HG03196 (cell line): ENCODE measurements around the gene CFAP97D2.
A peak's percentile ranks its signal among the peaks of the same experiment; 100 is the strongest.
"Not testable (repeated sequence)": the region's sequence is repeated elsewhere in the genome, so short reads cannot be mapped to it uniquely, and the experiment has no call there.

Experiments
- ATAC-seq: cut with Tn5 transposase; IDR thresholded peaks from one replicate; pipeline ENCODE4 v1.9.1; 2021; ENCODE audit not compliant: unreplicated experiment

The CFAP97D2 gene

GRCh38 chr13:114198556-114198955 lies 19.5 kb downstream of the CFAP97D2 start:
- ATAC-seq, result no peak

DNA sequence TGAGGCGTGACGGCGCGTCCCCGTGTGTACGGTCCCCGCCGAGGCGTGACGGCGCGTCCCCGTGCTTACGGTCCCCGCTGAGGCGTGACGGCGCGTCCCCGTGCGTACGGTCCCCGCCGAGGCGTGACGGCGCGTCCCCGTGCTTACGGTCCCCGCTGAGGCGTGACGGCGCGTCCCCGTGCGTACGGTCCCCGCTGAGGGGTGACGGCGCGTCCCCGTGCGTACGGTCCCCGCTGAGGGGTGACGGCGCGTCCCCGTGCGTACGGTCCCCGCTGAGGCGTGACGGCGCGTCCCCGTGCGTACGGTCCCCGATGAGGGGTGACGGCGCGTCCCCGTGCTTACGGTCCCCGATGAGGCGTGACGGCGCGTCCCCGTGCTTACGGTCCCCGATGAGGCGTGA lies 20.5 kb downstream of the CFAP97D2 start:
- ATAC-seq, result not testable (repeated sequence)

GRCh38 chr13:114199954-114200353 lies 20.9 kb downstream of the CFAP97D2 start:
- ATAC-seq, result no peak

- ATAC-seq, result no peak
Observed at GRCh38 chr13:114200399-114200911, 21.4 kb downstream of the CFAP97D2 start.

DNA sequence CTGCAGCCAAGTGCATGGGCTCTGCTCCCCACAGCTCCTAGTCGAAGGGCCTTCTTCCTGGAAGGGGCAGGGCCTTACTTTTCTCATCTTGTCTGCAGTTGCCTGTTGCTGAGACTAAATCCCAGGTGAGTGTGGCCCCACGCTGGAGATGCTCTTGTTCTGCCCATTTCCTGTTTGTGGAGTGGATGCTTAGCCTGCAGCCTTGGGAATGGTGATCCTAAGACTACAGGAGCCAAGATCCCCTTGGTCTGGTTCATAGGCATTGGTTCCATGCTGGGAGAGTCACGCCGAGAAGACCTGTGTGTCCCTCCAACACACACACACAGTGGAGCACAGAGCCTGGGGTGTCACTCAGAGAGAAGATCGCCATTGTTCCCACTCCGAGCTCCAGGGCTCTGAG lies 23.5 kb downstream of the CFAP97D2 start:
- no peak for ATAC-seq

- no peak for ATAC-seq
Observed at GRCh38 chr13:114203536-114203935, 24.5 kb downstream of the CFAP97D2 start.

DNA sequence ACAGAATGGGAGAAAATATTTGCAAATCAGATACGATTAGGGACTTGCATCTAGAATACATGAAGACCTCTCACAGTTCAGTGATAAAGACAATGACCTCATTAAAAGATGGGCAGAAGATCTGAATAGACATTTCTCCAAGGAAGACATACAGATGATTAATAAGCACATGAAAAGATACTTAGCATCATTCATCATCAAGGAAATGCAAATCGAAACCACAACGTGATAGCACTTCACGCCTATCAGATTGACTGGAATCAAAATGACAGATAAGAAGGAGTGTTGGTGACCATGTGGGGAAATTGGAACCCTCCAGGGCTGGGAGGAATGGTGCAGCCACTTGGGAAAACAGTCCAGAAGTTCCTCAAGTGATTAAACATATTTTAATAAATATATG lies 25.8 kb downstream of the CFAP97D2 start:
- ATAC-seq, result no peak

GRCh38 chr13:114208134-114208533 lies 29.1 kb downstream of the CFAP97D2 start:
- no peak for ATAC-seq

DNA sequence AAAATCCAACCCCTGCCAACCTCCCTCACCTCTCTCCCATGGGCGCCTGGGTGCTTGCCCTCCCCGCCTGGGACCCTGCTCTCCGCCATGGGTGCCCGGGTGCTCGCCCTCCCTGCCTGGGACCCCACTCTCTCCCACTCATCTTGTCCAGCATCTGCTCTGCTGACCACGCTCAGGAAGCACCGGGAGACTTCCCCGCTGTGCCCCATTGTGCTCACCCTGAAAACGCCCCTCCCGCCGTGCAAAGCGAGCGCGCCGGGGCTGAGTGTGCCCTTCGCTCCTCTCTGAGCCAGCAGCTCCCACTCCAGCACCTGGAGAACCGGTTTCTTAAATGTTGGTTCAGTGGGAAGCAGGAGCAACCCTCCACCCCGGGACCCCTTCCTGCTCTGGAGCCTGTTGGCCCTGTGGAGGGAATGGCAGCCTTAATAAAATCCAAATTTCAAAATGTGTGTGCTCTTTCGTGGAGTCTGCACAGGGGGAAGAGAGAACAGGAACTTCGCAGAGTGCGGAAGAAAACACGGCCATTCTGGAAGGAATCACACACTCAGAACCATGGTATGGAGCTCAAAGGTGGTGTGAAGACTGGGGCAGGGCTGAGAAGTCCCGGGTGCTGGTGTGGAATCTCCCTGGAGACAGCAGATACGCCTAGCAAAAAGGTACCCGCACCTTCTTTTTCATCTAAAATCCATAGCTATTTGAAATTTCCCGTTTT lies 32.5 kb downstream of the CFAP97D2 start:
- ATAC-seq, result no peak

DNA sequence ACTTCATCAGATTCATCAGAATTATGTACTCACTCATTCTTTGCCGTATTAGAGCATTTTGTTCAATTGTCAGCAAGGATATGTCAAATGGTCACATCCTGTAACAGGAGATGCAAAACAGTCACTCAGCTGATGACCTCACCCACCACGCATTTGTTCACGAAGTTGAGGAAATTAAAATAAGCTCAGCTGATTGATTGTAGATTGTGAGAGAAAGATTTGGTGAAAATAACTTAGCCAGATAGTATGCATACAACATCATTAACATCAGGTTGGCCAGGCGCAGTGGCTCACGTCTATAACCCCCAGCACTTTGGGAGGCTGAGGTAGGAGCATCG lies 33.1 kb downstream of the CFAP97D2 start:
- ATAC-seq, result no peak

DNA sequence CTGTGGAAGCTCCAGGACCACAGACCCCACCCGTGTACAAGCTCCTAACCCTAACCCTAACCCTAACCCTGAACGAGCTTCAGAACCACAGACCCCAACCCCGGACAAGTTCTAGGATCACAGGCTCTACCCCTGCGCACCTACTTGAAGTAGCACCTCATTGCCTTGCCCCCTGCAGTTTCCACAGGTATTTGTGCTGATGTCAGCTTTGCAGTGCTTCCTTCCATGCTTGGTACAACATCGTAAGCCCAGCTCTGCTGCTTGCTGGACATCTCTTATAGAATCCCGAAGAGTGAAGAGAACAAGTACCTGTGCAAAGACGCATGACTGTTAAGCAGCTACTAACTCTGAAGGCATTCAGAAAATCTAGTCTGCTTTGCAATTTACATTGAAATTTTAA lies 34.9 kb downstream of the CFAP97D2 start:
- no peak for ATAC-seq

GRCh38 chr13:114219392-114219791 lies 40.3 kb downstream of the CFAP97D2 start:
- no peak for ATAC-seq

DNA sequence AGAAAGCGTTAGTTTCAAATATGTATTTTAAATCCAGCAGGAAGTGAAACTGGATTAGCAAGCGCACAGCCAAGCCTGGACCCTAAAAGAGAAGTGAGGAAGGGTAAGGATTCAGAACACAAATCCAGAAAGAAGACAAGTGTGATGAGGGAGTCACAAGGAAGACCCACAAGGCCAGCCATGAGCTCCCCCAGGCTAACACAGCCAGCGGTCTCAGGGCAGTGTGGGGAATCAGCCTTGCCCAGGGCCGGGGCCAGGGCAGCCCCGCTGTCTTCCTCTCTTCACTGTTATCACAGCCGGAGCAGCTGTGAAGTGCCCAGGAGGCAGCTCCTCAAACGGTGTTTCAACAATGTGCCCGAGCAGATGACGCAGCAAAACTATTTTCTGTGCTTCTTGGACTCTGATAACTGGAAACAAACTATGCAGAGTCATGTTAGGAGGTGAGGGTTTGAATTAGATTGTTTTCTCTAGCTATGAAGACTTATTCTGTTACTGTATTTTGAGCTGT lies 43.5 kb downstream of the CFAP97D2 start:
- ATAC-seq, result no peak

DNA sequence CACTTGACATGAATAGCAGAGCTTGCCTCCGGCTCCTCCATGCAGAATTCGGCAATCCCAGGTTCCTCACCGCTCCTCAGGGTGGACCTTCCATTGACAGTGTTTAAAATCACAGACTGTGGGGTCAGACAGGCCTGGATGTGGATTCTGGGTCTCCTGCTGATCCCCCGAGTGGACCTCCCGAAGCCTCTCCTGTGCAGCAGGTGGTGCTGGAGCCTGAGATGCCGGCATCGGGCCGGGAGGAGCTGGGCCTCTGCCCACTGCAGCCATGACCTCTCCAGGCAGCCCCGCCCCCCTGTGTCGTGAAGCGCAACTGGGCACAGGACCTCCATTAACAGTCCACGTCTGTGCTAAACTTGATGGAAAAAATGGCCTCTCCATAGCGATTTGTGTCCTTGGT lies 45.1 kb downstream of the CFAP97D2 start:
- no peak for ATAC-seq

GRCh38 chr13:114225610-114226009 lies 46.6 kb downstream of the CFAP97D2 start:
- no peak for ATAC-seq

DNA sequence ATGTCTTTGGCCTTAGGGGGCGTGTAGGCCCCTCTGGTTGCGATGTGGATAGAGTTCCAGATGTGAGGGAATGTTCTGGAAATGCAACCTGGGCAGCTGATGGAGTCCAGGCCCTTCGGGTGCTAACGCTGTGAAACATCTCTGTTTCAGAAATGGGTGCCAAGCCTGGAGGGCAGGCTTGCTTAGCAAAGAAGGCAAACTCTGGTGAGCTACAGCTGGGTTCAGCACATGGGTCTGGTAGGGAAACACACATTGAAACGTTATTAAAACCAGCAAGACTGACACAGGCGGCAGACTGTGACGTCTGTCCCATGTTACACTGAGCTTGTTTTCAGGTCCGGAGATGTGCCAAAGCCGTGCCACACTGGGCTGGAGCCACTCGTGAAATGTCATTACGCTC lies 47.0 kb downstream of the CFAP97D2 start:
- no peak for ATAC-seq

DNA sequence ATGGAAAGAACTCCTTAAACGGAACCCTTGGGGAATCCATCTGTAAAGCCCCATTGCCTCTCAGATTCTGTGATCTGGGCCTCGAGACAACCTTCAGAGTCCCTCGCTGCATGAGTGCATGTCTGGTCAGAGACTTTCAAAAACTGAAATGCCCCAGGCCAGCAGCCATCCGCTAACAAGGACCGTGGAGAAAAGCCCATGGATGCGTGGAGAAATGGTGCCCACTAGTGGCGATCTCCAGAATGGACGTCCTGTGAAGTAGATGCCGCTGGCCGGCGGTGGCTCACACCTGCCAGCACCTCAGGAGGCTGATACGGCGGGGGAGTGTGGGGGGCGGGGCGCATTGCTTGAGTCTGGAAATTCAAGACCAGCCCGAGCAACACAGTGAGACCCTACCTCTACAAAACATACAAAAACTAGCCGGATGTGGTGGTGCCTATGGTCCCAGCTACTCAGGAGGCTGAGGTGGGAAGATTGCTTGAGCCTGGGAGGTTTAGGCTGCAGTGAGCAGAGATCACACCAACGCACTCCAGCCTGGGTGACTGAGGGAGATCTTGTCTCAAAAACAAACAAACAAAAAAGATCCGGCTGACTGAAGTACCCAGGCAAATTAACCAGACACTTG lies 47.8 kb downstream of the CFAP97D2 start:
- ATAC-seq, result peak; percentile 79

DNA sequence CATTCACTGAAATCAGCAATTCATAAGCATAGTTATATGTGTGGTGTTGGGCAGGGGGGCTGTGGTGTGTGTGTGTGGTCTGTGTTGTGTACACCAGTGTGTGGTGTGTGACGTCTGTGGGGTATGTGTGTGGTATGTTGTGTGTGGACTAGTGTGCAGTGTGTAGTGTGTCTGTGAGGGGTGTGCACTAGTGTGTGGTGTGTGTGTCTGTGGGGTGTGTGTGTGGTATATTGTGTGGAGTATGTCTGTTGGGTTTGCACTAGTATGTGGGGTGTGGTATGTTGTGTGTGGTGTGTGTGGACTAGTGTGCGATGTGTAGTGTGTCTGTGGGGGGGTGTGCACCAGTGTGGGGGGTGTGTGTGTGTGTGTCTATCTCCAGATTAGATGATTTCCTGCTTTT lies 48.5 kb downstream of the CFAP97D2 start:
- ATAC-seq, result no peak

- no peak for ATAC-seq
Observed at GRCh38 chr13:114228176-114228575, 49.1 kb downstream of the CFAP97D2 start.

GRCh38 chr13:114229506-114229905 lies 50.4 kb downstream of the CFAP97D2 start:
- ATAC-seq, result no peak

DNA sequence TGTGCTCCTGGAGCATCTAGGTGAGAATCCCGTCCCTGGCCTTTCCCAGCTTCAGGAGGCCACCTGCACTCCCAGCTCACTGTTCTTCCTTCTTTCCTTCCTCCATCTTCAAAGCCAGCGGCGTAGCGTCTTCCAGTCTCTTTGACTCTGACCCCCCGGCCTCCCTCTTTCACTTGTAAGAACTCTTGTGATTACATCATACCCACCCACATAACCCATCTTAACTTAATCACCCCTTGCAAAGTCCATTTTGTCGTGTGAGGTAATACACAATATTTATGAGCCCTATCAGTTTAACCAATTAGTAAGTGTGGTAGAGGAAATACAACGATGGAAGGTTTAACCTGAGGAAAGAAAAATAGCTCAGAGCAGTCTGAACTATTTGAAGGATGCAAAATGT lies 51.1 kb downstream of the CFAP97D2 start:
- ATAC-seq, result no peak

- no peak for ATAC-seq
Observed at GRCh38 chr13:114230575-114230974, 51.5 kb downstream of the CFAP97D2 start.

- no peak for ATAC-seq
Observed at GRCh38 chr13:114231886-114232285, 52.8 kb downstream of the CFAP97D2 start.
